ENCODE measurements around the gene ALDH1A3.

Gene ALDH1A3

DNA sequence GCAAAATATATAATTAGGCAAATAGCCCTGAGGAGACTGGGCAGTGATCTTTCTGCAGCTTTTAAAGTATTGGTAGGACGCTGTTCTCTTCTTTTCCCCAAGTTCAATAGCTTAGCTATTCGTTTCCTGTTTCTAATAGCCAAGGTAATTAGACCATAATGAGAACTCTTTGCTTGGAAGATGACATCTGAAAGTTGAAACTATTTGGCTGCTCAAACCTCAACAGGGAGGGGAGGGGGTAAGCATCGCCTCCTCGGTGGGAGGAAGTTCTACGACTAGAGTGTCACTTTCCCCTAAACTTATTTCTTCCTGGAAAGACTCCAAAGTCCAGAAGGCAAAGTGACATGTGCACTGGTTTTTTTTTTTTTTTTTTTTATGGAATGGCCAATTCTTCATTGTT is 22.8 kb upstream of the ALDH1A3 start:
- DNase-seq (ENCODE audit: low read depth in 1 of 2, low spot score in 1 of 2), result no peak
- Histone ChIP-seq H3K4me3 (replicated peaks; ENCODE audit: insufficient read depth, low read length) (no peak overlapping the region), H3K27me3 (ENCODE audit: insufficient read depth, poor library complexity, severe bottlenecking) (no peaks in the 10 kb centered on the region), H3K27ac (replicated peaks) (no peak overlapping the region)
- TF ChIP-seq, protein P1, sequence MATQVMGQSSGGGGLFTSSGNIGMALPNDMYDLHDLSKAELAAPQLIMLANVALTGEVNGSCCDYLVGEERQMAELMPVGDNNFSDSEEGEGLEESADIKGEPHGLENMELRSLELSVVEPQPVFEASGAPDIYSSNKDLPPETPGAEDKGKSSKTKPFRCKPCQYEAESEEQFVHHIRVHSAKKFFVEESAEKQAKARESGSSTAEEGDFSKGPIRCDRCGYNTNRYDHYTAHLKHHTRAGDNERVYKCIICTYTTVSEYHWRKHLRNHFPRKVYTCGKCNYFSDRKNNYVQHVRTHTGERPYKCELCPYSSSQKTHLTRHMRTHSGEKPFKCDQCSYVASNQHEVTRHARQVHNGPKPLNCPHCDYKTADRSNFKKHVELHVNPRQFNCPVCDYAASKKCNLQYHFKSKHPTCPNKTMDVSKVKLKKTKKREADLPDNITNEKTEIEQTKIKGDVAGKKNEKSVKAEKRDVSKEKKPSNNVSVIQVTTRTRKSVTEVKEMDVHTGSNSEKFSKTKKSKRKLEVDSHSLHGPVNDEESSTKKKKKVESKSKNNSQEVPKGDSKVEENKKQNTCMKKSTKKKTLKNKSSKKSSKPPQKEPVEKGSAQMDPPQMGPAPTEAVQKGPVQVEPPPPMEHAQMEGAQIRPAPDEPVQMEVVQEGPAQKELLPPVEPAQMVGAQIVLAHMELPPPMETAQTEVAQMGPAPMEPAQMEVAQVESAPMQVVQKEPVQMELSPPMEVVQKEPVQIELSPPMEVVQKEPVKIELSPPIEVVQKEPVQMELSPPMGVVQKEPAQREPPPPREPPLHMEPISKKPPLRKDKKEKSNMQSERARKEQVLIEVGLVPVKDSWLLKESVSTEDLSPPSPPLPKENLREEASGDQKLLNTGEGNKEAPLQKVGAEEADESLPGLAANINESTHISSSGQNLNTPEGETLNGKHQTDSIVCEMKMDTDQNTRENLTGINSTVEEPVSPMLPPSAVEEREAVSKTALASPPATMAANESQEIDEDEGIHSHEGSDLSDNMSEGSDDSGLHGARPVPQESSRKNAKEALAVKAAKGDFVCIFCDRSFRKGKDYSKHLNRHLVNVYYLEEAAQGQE (IDR thresholded peaks at IDR 0.05; ENCODE audit: insufficient replicate concordance, low read depth), result no peak
- TF ChIP-seq, protein P2, sequence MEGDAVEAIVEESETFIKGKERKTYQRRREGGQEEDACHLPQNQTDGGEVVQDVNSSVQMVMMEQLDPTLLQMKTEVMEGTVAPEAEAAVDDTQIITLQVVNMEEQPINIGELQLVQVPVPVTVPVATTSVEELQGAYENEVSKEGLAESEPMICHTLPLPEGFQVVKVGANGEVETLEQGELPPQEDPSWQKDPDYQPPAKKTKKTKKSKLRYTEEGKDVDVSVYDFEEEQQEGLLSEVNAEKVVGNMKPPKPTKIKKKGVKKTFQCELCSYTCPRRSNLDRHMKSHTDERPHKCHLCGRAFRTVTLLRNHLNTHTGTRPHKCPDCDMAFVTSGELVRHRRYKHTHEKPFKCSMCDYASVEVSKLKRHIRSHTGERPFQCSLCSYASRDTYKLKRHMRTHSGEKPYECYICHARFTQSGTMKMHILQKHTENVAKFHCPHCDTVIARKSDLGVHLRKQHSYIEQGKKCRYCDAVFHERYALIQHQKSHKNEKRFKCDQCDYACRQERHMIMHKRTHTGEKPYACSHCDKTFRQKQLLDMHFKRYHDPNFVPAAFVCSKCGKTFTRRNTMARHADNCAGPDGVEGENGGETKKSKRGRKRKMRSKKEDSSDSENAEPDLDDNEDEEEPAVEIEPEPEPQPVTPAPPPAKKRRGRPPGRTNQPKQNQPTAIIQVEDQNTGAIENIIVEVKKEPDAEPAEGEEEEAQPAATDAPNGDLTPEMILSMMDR (IDR thresholded peaks at IDR 0.05; ENCODE audit: insufficient read depth, low read length), result no peak
- TF ChIP-seq SPI1 (IDR thresholded peaks at IDR 0.05; ENCODE audit: borderline replicate concordance, low read depth) (no peak), POLR2AphosphoS5 (IDR thresholded peaks at IDR 0.05; ENCODE audit: low read depth) (no peak), GABPA (IDR thresholded peaks at IDR 0.05; ENCODE audit: low read depth) (no peak)

DNA sequence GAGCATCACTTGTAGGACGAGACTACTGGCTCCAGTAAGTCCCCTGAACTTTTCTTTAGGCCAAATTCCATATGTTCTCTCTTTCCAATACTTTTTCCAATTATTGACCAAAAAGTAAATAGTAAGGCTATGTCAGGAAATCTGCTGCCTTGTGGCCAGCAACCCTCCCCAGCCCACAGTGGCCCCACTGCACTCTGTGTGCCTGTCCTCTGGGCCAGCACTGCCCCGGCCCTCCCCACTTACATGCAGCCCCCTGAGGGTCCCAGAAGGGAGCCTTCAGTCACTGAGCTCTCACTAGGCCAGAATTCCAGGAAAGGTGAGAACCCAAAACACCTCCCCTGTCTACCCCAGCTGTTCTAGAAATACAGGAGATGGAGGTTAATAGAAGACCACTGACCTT is 21.3 kb upstream of the ALDH1A3 start:
- TF ChIP-seq POLR2AphosphoS5 (IDR thresholded peaks at IDR 0.05; ENCODE audit: low read depth), result no peak
- no peak for TF ChIP-seq GABPA (IDR thresholded peaks at IDR 0.05; ENCODE audit: low read depth)
- TF ChIP-seq, protein P2 (IDR thresholded peaks at IDR 0.05; ENCODE audit: insufficient read depth, low read length), result no peak
- no peak for TF ChIP-seq SPI1 (IDR thresholded peaks at IDR 0.05; ENCODE audit: borderline replicate concordance, low read depth)
- TF ChIP-seq, protein P1 (IDR thresholded peaks at IDR 0.05; ENCODE audit: insufficient replicate concordance, low read depth), result no peak
- no peaks in the 10 kb centered on the region for H3K27me3 ChIP-seq (ENCODE audit: insufficient read depth, poor library complexity, severe bottlenecking)
- H3K27ac ChIP-seq (replicated peaks), result no peak overlapping the region
- H3K4me3 ChIP-seq (replicated peaks; ENCODE audit: insufficient read depth, low read length), result no peak overlapping the region
- DNase-seq (ENCODE audit: low read depth in 1 of 2, low spot score in 1 of 2), result no peak

DNA sequence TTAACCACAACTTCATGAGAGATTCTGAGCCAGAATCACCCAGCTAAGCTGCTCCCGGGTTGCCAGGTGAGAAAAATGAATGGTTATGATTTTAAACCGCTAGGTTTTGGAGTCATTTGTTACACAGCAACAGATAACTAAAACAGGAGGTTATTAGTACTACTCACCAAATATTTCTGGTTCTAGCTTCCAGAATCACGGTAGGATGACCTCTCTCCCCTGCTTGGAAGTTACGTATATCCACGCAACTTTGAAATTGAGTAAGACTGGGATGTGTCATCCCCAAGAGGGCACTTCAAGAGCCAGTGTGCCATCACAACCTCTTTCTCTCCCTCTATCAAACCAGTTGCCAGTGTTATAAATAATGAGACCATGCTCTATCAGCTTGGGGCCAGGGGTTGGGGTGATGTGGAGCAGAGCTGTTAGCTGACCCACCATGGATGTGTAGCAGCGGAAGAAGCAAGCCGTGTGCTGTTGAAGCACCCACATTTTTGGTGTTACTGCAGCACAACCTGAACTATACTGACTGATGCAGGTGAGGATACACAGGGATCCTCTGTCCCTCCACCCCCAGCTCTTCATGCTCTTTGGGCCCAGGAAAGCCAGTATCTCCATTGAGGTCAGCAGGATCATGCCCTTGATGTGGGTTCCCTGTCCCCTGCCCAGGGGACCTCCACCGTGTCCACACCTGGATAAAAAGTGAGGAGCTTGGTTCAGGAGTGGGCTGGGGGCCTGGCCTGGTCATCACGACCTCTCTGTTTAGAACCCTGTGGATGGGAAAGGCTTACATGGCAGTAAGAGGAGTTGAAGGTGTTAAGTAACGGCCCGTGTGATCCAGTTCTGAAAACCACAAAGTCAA is 19.4 kb upstream of the ALDH1A3 start:
- Histone ChIP-seq H3K27ac (replicated peaks) (no peak overlapping the region), H3K27me3 (ENCODE audit: insufficient read depth, poor library complexity, severe bottlenecking) (no peaks in the 10 kb centered on the region), H3K4me3 (replicated peaks; ENCODE audit: insufficient read depth, low read length) (no peak overlapping the region)
- TF ChIP-seq POLR2AphosphoS5 (IDR thresholded peaks at IDR 0.05; ENCODE audit: low read depth), result no peak
- TF ChIP-seq, protein P2 (IDR thresholded peaks at IDR 0.05; ENCODE audit: insufficient read depth, low read length), result no peak
- TF ChIP-seq SPI1 (IDR thresholded peaks at IDR 0.05; ENCODE audit: borderline replicate concordance, low read depth), result no peak
- TF ChIP-seq, protein P1 (IDR thresholded peaks at IDR 0.05; ENCODE audit: insufficient replicate concordance, low read depth), result no peak
- no peak for TF ChIP-seq GABPA (IDR thresholded peaks at IDR 0.05; ENCODE audit: low read depth)
- DNase-seq (ENCODE audit: low read depth in 1 of 2, low spot score in 1 of 2), result no peak

Measured in HL-60 (cell line).